ENCODE results near the gene MYOF.

MYOF gene

GRCh38 chr10:93390306-93391090 is 91.6 kb downstream of the MYOF start:
- no peak for TF ChIP-seq CTCF (IDR thresholded peaks at IDR 0.05; ENCODE audit: insufficient read depth, missing control alignments)
- no peak for FAIRE-seq
- no peak for DNase-seq (ENCODE audit: insufficient read length, low spot score)

DNA sequence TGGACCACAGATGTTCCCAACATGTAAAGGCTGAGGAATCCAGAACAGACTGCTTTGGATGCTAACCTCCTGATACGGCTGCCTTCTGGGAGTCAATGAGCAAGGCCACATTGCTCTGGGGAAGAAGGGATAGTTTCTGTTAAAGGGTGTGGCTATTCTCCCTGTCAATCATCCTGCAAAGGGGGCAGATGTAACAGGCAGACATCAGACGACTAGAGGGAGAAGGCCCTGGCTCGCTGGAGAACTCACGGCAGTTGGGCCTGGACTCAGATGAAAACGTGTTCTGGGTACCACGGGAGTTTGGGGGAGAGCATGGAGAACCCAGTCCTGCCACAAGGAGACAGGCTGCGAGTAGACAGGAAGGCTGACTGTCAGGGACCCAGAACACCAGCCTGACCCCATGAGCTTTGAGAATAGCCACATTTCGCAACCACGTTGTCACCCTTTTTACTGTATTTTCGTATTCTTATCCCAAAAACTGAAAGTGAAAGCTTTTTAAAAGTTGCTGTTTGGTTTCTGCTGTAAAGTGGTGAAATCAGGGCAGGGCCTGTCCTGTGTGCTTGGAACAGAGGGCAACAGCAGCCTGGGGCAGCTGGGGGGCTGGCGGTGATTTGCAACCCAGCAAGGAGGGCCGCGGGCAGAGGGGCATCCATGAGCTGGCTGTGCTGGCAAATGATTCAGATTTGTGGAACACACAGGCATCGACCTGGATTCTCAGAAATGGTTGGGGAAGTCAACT is 95.3 kb downstream of the MYOF start:
- FAIRE-seq, result no peak

GRCh38 chr10:93385345-93385744 is 96.8 kb downstream of the MYOF start:
- TF ChIP-seq CTCF (IDR thresholded peaks at IDR 0.05; ENCODE audit: insufficient read depth, missing control alignments), result no peak
- FAIRE-seq (no peak), DNase-seq (ENCODE audit: insufficient read length, low spot score) (no peak)

More for the DNA sequence above, 95.3 kb downstream of the MYOF start:
- TF ChIP-seq CTCF (IDR thresholded peaks at IDR 0.05; ENCODE audit: insufficient read depth, missing control alignments), result no peak
- DNase-seq (ENCODE audit: insufficient read length, low spot score), result no peak

DNA sequence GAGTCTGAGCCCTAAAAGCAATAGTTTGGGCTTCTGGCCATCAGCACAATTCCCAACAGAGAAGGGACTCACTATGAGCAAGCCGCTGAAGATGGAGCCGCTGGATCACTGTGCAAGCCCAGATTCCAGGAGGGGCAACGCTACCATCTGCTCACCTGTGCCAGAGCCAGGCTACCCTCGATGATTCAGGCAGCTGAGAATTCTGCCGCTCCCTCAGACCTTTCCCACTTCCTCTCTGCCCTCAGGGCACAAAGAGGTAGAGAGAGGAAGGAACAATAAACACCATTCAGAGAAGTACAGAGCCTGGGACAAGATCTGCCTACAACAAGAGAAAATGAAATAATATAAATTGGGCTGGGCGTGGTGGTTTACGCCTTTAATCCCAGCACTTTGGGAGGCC is 98.1 kb downstream of the MYOF start:
- FAIRE-seq, result no peak
- DNase-seq (ENCODE audit: insufficient read length, low spot score), result no peak
- TF ChIP-seq CTCF (IDR thresholded peaks at IDR 0.05; ENCODE audit: insufficient read depth, missing control alignments), result no peak

- TF ChIP-seq CTCF (IDR thresholded peaks at IDR 0.05; ENCODE audit: insufficient read depth, missing control alignments), result no peak
- no peak for FAIRE-seq
- DNase-seq (ENCODE audit: insufficient read length, low spot score), result no peak
These were observed 98.6 kb downstream of the MYOF start for GRCh38 chr10:93383562-93383981.

DNA sequence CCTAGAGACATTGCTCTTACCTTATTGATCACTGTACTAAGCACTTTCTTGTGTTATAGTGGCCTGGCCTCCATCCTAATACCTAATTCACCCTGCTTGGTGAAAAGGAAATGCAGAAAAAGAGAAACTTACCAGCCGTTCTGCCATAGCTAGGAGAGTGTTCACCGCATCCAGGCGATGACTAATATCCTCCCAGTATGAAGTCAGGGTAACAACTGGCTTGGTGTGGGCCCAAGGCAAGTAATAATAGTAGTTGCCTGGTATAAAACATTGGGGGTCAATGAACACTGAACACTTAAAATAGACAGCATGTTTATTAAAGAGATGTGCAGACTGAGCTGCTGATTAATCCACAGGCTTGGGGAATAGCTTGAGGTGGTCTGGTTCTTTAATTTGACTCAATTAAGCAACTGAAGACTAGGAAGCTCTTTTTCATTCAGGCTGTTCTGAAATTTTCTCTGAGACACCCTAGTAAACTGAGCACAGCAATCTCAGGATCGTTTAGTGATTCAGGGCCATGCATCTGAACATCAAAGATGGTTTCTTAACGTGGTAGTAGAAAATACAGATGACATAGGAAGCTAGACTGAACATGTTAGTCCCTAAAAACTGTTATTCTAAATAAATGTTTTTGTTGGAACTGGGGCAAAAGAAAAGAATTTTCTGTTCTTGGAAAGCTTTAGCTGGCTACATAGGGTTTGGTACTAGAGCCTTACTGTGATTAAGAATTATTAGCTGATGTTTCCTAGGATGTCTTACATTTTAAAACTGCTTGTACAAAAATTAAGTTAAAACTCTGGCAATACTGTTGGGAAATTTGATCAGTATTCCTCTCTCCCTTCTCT is 102.2 kb downstream of the MYOF start:
- DNase-seq (ENCODE audit: insufficient read length, low spot score) (no peak), FAIRE-seq (no peak)
- no peak for TF ChIP-seq CTCF (IDR thresholded peaks at IDR 0.05; ENCODE audit: insufficient read depth, missing control alignments)

All from D721Med (cell line).